Measurements from ENCODE around the gene ADAM15. TPM values are rescaled to one million over a fixed set of nuclear protein-coding genes. Genes with fewer than 3 reads are reported as not detected.

The ADAM15 gene
- total and polyA plus RNA-seq, 2 experiments from 2014 or later = 19.5 to 25.2 TPM

DNA sequence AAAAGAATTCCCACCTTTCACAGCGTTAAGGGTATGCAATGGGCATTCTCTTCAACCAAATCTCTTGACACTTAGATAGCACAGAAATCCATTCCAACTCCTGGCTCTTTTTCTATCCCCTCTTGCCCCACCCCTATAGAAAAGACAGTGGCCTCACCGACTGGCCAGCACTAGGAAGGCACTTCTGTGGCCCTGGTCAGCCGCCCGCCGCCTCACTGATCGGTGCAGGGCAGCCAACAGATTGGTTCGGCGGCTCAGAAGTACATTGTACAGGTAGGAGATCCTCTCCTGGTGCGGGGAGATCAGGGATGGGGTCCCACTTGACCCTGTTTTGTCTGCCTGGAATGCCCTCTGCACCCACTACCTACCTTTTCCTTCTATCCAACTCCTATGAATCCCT lies 26.8 kb upstream of the ADAM15 start:
- TF ChIP-seq, protein P1, sequence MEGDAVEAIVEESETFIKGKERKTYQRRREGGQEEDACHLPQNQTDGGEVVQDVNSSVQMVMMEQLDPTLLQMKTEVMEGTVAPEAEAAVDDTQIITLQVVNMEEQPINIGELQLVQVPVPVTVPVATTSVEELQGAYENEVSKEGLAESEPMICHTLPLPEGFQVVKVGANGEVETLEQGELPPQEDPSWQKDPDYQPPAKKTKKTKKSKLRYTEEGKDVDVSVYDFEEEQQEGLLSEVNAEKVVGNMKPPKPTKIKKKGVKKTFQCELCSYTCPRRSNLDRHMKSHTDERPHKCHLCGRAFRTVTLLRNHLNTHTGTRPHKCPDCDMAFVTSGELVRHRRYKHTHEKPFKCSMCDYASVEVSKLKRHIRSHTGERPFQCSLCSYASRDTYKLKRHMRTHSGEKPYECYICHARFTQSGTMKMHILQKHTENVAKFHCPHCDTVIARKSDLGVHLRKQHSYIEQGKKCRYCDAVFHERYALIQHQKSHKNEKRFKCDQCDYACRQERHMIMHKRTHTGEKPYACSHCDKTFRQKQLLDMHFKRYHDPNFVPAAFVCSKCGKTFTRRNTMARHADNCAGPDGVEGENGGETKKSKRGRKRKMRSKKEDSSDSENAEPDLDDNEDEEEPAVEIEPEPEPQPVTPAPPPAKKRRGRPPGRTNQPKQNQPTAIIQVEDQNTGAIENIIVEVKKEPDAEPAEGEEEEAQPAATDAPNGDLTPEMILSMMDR (IDR thresholded peaks at IDR 0.05; ENCODE audit: low read depth, low read length) = no peak
- H3K36me3 ChIP-seq = no peaks in the 10 kb centered on the region
- H3K4me1 ChIP-seq (ENCODE audit: low read depth) = peaks cover 9% of the 10 kb centered on the region
- H3K27ac ChIP-seq = no peak overlapping the region
- no peak for DNase-seq (ENCODE audit: low read depth in 1 of 2, low spot score in 1 of 2)
- H3K4me3 ChIP-seq = no peak overlapping the region
- H3K9me3 ChIP-seq (ENCODE audit: low read depth) = no peaks in the 10 kb centered on the region
- H3K27me3 ChIP-seq = no peaks in the 10 kb centered on the region

DNA sequence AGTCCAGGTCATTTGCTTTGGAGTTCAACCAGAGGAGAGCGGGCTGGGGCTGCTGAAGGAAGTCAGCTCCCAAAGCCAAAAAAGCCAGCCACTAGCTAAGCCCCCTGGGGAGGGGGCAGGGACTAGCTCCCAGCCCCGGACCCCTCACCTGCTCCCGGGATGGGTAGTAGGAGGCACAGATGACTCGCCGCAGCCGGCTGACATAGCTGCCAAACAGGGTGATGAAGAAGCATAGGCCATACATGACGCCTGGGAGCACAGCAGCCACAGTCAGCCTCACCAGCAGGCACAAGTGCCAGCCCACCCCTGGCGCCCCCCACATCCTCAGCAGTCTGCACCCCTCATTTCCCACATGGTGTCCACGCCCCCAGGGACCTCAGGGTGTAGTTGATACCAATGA lies 25.0 kb upstream of the ADAM15 start:
- no peak for DNase-seq (ENCODE audit: low read depth in 1 of 2, low spot score in 1 of 2)
- TF ChIP-seq, protein P1 (IDR thresholded peaks at IDR 0.05; ENCODE audit: low read depth, low read length) = no peak
- no peaks in the 10 kb centered on the region for H3K27me3 ChIP-seq
- H3K4me3 ChIP-seq = no peak overlapping the region
- no peaks in the 10 kb centered on the region for H3K9me3 ChIP-seq (ENCODE audit: low read depth)
- no peaks in the 10 kb centered on the region for H3K36me3 ChIP-seq
- no peak overlapping the region for H3K27ac ChIP-seq
- H3K4me1 ChIP-seq (ENCODE audit: low read depth) = peaks cover 7% of the 10 kb centered on the region

DNA sequence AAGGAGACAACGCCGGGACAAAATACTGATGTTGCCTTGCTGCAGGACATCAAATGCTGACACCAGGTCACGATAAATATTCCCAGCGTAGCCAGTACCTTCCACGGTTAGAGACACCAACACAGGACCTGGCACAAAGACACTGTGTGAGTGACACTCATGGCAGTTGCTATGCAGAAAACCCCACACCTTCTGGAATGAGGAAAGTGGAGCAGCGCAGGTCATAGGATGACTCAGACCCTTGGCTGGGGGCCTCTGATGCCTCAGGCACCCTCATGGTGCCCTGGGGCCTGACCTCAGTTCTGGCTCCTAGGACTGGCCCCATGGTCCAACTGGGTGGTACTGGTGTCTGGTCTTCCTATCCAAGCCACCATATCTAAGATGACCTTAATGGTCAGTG lies 24.5 kb upstream of the ADAM15 start:
- Histone ChIP-seq H3K27me3 (no peaks in the 10 kb centered on the region), H3K9me3 (ENCODE audit: low read depth) (no peaks in the 10 kb centered on the region), H3K4me3 (no peak overlapping the region), H3K4me1 (ENCODE audit: low read depth) (peaks cover 7% of the 10 kb centered on the region), H3K36me3 (no peaks in the 10 kb centered on the region), H3K27ac (no peak overlapping the region)
- TF ChIP-seq, protein P1 (IDR thresholded peaks at IDR 0.05; ENCODE audit: low read depth, low read length) = no peak
- DNase-seq (ENCODE audit: low read depth in 1 of 2, low spot score in 1 of 2) = no peak

DNA sequence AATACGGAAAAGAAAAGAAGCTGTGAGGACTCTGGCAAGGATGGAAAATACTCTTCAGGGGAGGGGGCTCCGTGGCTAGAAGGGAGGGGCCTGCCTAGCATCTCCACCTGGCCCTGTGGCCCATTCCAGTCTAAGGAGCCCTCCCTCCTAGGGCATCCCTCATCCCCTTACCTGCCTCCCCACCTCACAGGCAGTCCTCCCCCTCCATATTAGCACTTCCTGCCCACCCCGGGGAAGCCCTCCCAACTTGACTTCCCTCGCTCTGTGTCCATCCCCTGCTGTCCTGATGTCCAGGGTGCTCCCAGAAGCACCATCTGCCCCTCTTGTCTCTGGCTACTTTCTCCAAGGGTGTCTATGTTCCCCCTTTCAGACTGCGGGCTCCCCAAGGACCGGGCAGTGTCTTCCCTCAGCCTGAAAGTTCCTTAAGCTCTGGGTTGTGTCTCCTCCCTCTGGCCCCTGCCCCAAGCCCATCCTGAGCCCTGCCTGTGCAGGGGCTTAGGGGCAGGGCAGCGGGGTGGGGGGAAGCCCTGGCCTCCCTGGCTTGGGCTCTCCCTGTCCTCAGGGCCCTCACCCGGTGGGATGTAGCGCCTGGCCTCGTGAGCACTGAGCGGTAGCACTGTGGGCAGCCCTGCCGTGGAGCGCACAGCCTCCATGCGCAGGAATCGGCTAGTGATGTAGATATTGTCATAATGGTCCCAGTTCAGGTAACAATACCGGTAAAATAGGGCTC lies 21.4 kb upstream of the ADAM15 start:
- H3K36me3 ChIP-seq = no peaks in the 10 kb centered on the region
- no peak overlapping the region for H3K27ac ChIP-seq
- no peak overlapping the region for H3K4me3 ChIP-seq
- H3K27me3 ChIP-seq = no peaks in the 10 kb centered on the region
- TF ChIP-seq, protein P1 (IDR thresholded peaks at IDR 0.05; ENCODE audit: low read depth, low read length) = no peak
- H3K4me1 ChIP-seq (ENCODE audit: low read depth) = no peaks in the 10 kb centered on the region
- no peaks in the 10 kb centered on the region for H3K9me3 ChIP-seq (ENCODE audit: low read depth)
- DNase-seq (ENCODE audit: low read depth in 1 of 2, low spot score in 1 of 2) = no peak

DNA sequence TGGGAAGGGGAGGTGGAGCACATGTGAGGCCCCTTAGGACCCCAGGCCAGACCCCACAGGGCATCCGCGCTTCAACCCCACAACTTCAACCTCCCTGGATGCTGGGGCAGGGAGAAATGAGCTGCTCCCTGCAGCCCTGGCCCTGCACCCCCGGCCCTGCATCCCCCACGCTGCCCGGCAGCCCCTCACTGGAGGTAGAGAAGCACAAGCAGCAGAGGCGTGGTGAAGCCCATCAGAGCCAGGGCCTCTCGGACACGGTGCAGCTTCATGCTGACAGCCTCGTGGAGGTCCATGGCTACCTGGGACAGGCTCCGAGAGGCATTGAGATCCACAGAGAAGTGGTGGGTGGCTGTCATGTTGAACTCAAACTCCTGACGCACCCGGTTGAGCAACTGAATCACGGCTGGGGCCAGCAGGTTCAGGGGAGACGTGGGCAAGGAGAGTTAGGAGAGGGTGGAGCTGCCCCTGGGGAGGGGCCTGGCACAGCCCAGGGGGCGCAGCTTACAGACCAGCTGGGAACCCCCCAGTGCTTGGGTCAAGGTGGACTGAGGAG lies 20.8 kb upstream of the ADAM15 start:
- no peaks in the 10 kb centered on the region for H3K9me3 ChIP-seq (ENCODE audit: low read depth)
- no peaks in the 10 kb centered on the region for H3K27me3 ChIP-seq
- TF ChIP-seq, protein P1 (IDR thresholded peaks at IDR 0.05; ENCODE audit: low read depth, low read length) = no peak
- no peaks in the 10 kb centered on the region for H3K4me1 ChIP-seq (ENCODE audit: low read depth)
- no peaks in the 10 kb centered on the region for H3K36me3 ChIP-seq
- H3K27ac ChIP-seq = no peak overlapping the region
- DNase-seq (ENCODE audit: low read depth in 1 of 2, low spot score in 1 of 2) = no peak
- no peak overlapping the region for H3K4me3 ChIP-seq

All from cardiac muscle cell (in vitro differentiated cells and primary cell).